NOMO-1 treated with dmso at 0.1 percent for 144 hours (cell line): Measurements from ENCODE around the gene LSS.

Experiments
- DNase-seq: peaks from one replicate; lab custom pipeline; 2025; ENCODE audit not compliant: unreplicated experiment; lab: John Stamatoyannopoulos, UW

LSS gene

GRCh38 chr21:46219591-46220239, 8.9 kb downstream of the LSS start:
- no peak for DNase-seq

DNA sequence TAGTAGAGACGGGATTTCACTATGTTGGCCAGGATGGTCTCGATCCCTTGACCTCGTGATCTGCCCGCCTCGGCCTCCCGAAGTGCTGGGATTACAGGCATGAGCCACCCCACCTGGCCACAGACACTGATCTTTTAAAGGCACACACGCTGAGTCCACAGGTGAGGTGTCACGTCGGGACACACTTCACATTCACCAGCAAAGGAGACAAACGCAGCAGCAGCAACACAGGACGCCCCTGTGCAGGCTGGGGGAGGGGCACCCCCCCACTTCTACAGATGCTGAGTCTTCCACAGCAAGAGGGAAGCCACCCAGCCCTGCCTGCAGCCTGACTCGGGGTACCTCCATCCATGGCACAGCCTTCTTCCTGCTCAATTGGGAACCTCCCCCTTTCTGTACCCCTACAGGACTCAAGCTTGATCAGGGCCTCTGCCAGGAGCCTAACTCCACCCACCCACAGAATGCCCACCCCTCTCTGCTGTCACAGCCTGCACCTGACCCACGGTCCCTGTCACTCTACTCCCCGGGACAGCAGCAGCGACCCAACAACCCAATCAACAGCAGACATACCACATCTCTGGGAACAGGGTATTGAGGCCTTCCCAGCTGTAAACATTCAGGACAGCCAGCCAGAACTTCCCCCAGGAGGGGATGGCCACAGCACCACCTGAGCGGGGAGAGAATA, 9.5 kb downstream of the LSS start:
- DNase-seq, result no peak

DNA sequence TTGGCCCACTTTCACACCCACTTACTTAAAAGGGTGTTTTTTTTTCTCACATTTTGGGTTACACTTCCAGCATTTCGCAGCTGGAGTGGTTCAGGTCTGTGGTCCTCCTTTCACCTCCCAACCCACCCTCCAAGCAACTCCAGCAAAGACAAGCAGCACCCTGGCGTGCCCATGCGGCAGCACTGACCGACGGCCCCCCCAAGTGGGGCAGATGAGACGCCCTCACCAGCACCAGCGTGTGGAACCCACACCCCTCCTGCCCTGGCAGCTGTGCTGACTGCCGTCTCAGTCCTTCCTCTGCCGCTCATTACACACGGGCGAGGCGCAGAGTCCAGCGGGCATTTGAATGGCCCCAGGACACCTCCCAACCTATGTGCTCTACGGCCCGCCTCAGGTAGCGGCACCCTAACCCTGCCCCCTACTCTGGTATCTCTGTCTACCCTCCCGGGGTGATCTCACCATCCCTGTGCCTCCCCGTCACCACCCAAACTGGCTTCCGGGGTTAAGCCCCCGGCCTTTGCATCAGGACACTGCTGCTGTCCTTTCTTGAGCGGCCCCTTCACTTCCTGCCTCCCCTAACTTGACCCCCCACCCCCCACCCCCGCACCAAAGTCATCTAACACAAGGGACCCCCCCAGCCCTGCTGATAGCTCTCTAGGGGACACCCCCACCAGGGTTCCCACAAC, 10.9 kb downstream of the LSS start:
- DNase-seq, result no peak

- no peak for DNase-seq
Measured at GRCh38 chr21:46216132-46216747, 12.3 kb downstream of the LSS start.

DNA sequence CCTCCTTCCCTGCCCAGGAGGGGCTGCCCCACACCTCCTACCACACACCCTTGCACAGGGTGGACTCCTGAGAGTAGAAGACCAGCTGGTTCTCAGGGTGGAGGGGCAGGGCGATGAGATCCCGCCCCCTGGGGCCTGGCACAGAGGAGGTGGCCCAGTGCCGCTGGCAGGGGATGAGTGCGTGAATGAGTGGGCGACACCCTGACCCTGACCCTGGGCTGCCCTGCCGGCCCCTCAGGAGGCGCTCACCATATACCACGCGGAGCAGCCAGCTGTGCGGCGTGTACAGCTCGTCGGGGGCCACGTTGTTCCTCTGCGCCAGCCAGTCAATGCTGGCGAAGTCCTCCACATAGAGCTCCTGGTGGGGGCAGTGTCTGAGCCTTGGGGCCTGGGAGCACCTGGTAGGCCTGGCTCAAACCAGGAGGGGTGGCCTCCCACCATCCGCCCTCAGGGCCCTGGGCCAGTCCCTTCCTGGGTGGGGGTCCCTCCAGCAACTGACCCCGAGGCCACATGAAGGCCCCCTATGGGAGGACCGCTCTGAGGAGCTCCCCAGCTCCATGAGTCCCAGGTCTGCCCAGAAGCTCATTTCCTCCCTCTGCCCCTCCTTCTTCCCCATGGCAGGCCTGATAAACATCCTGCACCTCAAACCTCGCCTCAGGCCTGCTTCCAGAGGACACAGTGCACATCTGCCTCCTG, 13.0 kb downstream of the LSS start:
- DNase-seq, result no peak

DNA sequence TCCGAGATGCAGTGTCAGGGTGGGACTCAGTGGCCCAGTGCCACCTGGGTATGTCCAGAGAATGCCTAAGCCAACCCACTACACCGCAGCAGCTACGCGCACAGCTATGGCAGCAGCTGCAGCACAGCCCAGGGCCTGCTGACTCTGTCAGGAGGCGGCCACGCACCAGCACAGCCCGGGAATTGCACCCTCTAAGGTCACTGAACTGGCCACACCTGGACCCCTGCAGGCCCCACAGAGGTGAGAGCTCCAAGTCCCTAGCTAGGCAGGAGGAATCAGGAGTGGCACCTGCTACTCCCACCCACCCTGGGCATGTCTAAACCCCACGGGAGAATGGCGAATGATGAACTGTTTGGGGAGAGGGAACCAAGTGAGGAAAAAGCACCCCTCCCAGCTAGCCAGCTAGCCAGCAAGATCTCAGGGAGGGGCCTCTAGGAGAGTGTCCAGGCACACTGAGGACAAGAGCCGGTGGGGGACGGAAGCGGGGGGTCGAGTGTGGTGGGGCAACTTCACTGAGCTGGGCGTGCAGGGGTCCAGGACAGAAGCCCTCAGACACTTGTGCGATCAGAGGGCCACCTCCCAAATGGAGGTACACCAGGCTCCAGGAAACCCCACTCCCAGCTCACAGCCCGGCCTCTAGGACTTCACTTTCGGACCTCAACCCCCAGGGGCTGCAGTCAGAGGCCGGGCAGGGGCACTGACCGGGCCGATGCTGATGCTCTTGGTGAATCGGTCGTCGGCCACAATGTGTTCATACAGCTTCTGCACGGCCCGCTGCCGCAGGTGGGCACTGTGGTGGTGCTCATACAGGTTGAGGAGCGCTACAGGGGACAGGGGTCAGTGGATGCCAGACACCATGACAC, 13.9 kb downstream of the LSS start:
- DNase-seq, result no peak

DNA sequence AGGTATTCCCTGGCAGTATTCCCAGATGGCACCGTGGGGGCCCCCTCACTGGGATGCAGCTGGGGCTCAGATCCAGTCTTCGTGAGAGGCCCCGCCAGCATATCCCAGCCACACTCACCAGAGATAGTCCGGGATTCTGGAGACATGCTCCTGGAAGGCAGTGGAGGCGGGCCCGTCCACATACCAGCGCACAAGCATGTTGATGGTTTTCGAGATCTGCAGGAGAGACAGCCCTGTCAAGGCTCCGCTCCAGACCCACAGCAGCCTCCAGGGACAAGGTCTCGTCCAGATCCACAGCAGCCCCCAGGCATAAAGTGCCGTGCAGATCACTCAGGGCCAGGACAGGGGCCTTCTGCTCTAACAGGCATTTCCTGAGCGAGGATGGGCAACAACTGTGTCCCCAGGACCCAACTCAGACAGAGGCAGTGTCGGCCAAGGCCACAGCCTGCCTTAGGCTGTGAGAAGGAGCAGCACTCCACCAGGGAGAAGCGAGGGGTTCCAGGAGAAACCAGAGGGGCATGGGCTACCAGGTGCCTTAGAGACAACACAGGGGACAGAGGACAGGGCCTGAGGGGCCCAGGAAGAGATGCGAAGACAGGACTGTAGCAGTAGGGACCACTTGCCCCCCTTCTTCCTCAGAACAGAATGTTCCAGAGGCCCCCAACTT, 14.8 kb downstream of the LSS start:
- DNase-seq, result no peak

DNA sequence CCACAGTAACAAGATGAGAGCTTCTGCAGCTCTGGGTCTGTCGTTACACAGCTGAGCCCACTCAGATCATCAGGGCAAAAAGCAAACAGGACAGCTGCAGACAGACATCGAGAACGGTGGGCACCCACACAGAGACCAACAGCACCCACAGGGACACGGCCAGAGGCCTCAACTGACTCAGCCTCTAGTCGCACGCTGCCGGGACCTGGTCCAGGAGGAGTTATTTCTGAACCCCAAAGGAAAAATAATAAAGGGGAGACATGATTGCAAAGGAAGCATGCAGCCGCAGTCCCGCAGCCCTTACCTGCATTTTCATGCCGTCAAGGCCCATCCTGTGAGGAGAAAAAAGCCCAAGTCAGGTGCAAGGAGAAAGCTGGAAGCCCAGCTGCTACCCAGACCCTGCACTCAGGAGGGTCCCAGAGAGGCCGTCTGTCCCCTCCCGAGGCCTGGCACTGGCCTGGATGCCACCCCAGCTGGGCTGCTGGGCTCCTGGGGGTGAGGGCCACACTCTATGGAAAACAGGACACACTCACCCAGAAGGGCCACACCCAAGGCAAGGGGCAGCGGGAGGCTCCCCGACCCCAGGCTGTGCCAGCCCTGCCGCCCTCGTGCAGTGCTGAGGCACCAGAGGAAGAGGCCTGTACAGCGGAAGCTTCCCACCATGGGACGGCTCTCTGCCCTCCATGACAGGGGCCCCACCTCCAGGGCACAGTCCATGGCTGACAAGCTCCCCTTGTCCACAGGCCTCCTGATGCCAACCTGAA, 15.7 kb downstream of the LSS start:
- no peak for DNase-seq

- DNase-seq, result no peak
Measured at GRCh38 chr21:46211786-46212720, 16.5 kb downstream of the LSS start.

- no peak for DNase-seq
Measured at GRCh38 chr21:46211376-46211775, 17.2 kb downstream of the LSS start.

GRCh38 chr21:46210378-46211136, 18.0 kb downstream of the LSS start:
- DNase-seq, result no peak

- no peak for DNase-seq
Measured at GRCh38 chr21:46208761-46209721, 19.5 kb downstream of the LSS start.

- no peak for DNase-seq
Measured at GRCh38 chr21:46207920-46208591, 20.5 kb downstream of the LSS start.

DNA sequence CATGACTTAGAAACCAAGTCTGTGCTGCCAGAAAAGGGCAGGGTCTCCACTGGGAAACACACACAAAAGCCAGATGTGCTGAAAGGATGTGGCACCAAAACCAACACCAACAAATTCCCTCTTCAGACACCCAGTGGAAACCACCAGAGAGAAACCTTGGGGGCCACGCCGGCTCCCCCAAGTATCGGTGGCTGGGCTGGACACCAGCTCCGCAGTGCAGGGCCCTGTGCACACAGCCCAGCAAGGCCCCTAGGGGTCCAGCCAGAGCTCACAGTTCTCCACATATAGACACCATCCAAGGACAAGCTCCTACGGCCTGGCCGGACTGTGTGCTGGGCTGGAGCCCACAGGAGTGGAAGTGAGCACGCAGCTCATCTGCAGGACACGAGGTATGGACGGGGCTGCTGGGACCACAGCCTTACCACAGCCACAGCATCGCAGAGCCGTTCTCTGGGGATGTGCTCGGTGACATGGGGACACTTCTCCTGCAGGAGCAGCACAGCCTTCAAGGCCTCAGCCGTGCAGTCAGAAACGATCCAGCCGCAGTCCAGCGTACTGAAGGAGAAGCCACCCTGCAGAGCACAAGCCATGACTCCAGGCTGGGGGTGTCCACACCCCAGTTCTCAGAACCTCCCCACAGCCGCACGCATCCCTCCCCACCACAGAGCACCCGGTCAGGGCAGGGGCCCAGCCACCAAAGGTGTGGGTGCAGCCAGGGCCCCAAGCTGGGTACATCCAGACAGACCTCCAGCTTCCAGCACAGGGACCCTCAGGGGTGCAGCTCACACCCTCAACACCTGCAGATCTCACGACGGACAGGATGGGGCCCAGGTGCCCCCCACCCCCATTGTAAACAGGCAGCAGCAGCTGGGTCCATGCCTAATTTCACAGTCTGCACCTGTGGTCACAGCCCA, 21.3 kb downstream of the LSS start:
- DNase-seq, result no peak
